NK-92 (cell line): ENCODE data around the gene IL23R.

Experiments used
- DNase-seq: peaks from one replicate; lab custom pipeline; 2025; ENCODE audit not compliant: unreplicated experiment; lab: John Stamatoyannopoulos, UW

IL23R gene

DNA sequence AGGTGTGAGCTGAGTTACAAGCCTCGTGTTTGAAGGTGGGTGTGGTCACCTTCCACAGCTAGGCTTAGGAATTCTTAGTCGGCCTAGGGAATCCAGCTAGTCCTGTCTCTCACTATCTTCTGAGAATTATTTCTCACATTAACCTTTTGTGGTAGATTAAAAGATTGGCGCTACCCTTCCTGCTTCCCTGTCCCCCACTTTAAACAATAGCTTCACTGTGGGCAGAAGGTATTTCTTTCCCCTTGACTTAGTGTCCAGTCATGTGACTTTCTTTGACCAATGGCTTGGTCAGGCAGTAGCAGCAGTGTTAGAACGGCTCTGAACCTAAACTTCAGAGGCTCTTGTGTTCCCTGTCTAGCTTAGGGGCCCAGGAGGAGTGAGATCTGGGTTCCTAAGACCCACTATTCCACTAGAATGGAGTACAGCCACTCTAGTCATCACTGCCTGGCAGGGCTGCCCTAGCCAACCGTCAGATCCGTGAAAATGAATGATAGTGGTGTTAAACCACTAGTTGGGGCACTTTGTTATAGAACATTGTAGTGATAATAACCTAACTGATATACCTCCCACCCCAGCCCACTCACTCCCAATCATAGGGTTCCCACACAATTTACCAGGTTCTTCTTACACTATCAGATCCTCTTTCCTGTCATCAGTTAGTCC is 17.6 kb upstream of the IL23R start:
- no peak for DNase-seq

DNA sequence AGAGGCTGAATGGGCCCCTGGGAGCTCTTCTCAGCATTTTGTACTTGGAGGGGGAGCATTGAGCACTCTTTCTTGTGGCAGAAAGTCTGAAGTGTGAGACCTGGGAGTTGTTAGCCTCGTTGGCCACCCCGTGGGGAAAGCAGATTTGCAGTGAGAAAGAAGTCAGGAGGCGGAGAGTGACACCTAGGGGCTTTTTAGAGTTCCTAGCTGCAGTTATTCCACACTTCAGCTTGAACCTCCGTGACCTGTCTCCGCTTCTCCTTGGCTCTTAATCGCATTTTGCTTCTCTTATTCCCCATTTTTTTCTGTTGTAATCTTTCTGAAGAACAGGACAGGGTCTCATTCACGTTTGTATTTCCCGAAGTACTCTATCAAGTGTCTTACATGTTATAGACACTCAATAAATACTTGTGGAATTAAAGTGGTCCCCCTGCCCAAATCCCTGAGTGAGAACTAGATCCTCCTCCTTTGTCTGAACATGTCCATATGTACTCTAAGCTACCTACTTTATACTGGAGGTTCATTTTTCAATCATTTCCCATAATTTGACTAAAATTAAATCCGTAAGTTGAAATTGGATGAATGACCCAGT is 17.0 kb upstream of the IL23R start:
- DNase-seq = no peak

DNA sequence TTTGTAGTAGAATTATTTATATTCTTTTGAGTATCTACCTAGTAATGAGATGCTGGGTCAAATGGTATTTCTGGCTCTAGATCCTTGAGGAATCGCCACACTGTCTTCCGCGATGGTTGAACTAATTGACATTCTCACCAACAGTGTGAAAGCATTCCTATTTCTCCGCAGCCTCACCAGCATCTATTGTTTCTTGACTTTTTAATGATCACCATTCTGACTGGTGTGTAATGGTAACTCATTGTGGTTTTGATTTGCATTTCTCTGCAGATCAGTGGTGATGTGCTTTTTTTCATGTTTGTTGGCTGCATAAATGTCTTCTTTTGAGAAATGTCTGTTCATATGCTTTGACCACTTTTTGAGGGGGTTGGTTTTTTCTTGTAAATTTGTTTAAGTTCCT is 15.3 kb upstream of the IL23R start:
- DNase-seq = no peak

DNA sequence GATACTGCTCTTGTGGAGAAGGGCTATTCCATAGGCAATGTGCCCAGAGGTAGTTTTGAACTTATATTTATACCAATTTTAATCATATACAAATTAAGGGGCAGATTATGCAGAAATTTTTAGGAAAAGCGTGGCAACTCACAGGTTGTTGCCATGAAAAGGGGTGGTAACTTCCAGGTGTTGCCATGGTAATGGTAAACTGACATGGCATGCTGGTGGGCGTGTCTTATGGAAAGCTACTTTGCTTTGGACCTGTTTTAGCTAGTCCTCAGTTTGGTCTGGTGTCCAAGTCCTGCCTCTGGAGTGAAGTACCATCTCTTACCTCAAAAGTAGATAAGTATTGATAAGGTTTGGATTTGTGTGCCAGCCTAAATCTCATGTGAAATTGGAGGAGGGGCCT is 7.9 kb upstream of the IL23R start:
- DNase-seq = no peak

DNA sequence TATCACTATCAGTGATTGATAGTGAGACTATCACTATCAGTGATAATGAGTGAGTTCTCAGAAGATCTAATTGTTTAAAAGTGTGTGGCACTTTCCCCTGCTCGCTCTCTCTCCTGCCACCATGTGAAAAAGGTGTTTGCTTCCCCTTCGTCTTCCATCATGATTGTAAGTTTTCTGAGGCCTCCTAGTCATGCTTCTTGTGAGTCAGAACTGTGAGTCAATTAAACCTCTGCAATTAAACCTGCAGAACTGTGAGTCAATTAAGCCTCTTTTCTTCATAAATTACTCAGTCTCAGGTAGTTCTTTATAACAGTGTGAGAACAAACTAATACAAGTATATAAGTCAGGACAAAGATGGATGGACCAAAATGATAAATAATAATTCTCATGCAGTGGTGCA is 7.0 kb upstream of the IL23R start:
- DNase-seq = no peak

DNA sequence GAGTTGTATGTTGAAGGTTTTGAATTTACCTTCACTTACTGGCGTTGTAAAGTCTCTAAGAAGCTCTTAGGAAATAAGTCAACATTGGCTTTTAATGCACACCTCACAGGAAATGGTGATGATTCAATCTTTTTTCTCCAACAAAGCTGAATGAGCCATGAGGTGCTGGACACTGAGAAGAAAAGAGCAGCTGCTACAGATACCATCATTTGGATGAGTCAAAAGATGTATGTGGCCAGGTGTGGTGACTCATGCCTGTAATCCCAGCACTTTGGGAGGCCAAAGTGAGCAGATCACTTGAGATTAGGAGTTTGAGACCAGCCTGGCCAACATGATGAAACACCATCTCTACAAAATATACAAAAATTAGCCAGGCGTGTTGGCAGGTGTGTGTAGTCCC is 3.3 kb upstream of the IL23R start:
- DNase-seq = no peak

DNA sequence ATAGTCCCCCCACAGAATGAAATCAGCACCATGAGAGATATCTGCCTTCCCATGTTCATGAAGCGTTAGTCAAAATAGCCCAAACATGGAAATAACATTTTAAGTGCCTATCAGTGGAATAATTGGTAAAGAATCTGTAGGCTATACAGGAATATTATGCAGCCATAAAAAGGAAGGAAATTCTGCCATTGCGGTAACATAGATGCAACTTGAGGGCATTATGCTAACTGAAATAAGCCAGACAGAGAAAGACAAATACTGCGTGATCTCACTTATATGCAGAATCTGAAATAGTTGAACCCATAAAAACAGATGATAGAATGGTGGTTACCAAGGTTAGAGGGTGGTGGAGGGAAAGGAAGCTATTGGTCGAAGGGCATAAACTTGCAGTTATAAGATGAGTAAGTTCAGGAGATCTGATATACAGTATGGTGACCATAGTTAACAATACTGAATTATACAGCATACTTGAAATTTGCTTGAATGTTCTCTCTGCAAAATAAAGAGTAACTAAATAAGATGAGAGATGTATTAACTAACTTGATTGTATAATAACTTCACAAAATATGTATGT is 699 bp upstream of the IL23R start:
- DNase-seq = no peak

DNA sequence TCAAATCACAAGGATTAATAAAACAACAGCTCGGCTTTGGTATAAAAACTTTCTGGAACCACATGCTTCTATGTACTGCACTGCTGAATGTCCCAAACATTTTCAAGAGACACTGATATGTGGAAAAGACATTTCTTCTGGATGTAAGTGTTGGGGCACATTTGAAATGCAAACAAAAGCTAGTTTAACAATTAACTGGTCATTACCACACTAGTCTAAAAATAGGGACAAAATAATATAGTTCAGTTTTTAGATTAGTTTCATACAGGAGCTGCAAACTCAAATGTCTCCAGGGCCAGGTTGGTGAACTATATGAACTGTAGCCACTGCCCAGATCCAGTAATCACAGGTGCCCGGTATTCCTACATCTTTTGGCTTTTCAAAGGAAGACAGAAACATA is 3.2 kb downstream of the IL23R start:
- no peak for DNase-seq

DNA sequence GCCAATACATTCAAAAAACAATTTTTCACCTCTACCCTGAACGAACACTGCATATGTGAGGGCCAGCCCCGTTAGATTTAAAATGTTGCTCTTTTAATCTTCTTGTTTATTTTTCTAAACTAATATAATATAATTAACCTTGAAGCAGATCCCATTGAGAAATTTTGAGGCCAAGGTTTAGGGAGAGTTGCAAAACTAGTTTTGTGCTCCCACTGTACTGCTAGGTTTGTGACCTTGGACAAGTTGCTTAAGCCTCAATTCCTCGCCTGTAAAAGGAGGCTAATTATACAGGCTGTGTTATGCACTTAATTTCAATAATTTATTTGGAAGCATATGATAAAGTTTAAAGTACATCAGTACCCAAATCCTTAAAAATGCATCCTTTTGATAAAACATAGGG is 3.7 kb downstream of the IL23R start:
- no peak for DNase-seq

DNA sequence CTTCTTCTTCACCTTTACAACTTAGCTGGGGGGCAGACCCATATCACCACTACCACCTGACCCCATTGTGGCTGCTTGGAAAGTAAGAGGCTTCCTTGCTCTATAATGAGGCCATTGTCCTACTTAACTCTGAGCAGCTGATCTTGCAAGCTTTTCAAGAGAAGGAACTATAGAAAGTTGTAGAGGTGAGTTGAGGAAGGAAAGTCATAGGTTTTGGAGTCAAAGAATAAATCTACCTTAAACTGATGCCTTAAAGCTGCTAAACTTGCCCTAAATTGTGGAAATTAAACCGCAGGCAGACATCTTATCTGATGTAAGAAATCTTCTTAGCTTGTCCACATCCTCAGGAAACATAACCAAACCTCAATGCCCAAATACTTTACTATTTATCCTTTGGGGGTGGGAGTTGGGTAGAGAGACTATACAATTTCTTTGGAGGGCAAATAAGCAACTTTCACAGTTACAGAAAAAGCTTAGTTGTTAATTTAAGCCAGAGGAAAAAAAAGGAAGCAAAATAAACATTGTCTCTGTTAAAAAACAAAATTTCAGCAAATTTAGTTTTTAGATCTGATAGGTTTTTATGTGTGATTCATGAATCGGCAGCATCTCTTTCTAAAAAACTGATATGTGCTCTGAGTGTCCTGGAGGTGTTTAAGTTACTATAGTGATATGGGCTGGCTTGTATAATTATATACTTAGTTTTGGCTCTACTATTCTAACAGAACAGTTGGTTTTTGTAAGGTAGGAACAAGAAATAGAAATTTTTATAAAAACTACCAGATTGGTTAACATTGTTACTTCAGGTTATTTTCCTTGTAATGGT is 4.7 kb downstream of the IL23R start:
- no peak for DNase-seq

DNA sequence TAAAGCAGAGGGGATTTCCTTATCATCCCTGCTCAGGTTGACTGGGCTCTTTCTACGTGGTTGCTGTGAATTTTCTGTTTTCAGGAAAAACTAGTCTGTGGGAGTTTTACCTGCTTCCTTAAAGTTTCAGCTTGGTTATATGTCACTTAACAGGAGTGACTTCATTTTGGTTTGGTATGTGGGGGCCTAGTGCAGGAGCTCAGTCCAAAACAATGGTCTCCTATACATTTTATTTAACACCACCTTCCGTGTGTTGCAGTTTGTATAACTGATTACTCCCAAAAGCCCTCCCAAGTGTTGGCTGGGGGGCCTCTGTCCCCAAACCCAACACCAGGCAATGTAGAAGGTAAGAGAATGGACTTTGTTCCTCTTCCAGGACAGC is 5.3 kb downstream of the IL23R start:
- DNase-seq = no peak

DNA sequence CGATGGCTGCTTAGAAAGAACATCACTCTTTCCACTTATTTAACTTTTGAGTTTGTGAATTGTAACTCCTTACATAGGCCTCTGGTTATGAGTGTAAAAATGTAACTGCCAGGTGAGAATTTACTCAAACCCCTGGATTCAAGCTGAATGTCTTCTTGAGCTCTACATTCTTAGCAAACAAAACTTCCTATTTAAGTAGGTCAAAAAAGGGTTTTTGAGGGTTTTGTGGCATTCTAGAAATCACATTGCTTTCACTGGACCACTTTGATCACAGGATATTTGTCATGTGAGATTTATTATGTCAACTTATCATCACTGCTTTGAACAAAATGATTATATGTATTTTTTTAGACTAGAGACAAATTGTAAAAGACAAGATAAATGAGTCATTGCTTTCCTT is 5.7 kb downstream of the IL23R start:
- no peak for DNase-seq

DNA sequence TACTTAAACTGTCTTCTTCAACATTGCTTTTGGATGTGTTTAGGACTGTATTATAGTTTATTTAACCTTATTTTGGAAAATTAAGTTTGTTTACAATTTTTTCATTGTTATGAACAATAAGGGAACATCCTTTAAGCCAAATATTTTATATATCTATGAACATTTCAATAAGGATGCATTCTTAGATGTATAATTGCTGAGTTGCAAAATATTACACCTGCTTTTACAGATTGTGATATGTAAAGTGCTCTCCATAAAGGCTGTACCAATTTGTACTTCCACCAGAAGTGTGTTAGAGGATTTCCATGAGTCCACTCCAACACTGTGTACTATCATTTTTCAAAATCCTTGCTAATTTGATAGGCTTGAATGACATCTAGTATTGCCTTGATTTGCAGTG is 7.7 kb downstream of the IL23R start:
- no peak for DNase-seq

DNA sequence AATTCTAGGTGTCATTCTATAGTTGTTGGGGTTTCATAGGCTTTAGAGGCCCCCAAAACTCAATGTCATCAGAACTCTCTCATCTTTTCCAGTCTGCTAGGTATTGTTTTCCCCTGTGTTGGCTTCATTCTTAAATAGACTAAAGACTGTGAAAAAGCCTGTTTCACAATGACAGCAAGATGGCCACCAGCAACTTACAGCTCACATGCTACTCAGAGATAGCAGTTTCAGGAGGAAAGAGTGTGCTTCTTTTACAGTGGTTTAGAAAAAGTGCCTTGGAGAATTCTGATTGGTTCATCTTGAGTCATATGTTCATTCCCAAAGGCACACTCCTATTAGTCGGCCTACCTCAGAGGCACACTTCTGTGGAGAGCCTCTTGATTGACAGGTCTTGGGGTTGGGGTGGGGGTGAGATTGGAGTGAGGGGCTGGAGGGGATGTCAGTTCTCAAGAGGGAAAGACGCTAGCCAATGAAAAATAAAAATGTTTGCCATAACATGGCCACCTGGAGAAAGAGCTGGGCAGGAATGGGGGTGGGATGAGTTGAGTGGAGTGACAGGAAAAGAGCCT is 8.5 kb downstream of the IL23R start:
- DNase-seq = no peak

DNA sequence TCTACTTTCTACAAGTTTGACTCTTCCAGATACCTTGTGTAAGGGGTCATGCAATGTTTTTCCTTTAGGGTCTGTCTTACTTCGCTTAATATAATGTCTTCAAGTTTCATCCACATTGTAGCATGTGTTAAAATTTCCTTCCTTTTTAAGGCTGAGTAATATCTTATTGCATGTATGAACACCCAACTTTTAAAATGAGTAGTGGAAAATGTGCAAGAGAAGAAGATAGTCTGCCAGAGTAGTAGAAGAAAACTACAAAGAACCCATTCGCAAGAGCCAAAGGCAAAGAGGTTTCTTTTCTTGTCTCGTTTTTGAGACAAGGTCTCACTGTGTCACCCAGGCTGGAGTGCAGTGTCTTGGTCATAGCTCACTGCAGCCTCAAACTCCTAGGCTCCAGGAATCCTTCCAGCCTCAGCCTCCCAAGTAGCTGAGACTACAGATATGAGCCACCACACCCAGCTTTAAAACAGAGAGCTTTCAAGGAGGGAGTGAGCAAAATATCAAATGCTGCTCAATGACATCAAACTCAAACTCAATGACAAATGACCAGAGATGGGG is 9.4 kb downstream of the IL23R start:
- no peak for DNase-seq

DNA sequence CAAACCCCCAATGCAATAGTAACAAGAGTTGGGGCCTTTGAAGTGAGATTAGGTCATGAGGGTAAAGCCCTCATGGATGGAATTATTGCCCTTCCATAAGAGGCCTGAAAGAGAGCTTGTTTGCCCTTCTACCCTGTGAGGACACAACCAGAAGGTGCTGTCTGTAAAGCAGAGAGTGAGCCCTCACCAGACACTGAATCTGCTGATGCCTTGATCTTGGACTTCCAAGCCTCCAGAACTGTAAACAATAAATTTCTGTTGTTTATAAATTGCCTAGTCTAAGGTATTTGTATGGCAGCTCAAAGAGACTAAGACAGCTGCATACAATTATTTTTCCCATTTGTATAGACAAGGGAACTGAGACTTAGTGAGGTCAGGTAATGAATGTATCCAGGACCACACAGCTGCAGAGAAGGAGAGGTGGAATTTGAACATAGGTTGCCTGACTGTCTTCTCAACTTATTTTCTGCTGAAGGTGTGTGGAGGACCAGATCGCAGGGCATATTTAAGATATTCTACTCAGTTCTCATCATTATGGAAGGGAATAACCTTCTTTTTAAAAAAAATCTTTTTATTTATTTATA is 18.7 kb downstream of the IL23R start:
- DNase-seq = no peak

DNA sequence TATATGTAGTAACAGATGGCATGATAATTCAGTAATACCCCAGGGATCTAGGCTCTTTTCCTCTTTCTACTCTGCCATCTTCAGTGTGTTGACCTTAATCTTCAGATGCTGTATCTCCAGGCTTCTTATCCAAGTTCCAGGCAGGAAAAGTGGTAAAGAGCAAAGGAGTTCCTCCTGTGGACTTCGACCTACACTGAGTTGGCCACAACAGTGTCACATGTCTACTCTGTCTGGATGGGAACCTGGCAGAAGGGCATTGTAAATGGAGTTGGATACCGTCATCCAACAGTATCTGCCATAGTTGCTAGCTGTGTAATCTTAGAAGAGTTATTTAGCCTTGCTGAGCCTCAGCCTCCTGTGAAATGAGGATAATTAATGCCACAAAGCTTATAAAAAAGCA is 21.9 kb downstream of the IL23R start:
- DNase-seq = no peak

DNA sequence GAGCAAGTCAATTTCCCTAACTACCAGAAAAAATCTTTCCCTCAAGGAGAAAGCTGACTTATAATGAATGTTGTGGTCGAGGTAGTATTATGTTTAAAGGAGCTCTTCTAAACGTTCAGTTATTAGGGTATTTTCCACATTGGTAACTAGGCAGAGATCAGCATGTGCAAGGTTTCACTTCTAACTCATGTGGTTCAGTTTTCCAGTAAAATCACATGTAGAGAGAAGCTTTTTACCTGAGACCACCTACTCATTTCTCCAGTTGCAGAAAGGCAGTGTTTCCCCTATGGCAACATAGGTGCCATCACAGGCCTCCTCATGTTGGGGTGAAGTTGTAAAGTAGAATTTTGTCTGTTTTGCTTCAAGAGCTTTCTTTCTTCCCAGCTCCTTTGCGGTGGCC is 23.7 kb downstream of the IL23R start:
- DNase-seq = no peak

DNA sequence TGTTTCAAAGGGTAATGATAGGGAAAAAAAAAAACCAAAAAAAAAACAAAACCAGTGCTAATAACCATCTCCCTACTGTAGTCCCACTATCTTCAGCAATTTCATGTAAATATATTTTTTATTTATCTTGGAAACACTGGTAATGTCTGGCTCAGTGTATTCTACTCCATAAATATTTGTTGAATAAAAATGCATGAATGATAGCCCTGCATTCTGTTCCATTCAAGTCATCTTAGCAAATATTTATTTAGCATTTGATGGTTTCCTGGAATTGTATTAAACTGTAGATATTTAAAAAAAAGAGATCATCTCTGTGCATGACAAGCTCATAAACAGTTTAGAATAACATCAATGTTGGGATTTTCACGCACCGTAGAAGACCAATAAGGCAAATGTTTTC is 24.2 kb downstream of the IL23R start:
- DNase-seq = no peak

DNA sequence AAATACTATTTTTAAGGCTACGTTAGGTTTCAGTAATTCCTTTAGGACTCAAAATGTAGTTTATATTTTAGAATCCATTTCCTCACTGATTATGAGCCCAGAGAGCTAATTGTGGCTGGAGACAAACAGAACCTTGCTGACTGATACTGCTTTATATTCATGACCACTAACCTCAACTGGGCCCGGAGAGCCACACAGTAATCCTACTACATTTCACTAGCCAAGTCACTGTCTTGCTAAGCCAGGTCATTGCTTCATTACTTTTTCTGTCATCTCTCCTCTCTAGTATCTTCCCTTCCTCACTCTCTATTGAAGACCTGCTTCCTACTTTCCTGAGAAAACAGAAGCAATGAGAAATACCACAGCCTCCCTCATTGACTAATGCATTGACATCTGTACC is 24.7 kb downstream of the IL23R start:
- DNase-seq = no peak
